ENCODE measurements around the gene FHIT. TPM values are rescaled to one million over a fixed set of nuclear protein-coding genes. Genes with fewer than 3 reads are reported as not detected.

FHIT gene
- total and polyA plus RNA-seq, 9 donors, result 5.1 to 11.8 (median 9.5) TPM

- Histone ChIP-seq H3K4me3 (no peak overlapping the region), H3K27me3 (no peaks in the 10 kb centered on the region), H3K36me3 (no peaks in the 10 kb centered on the region), H3K27ac (no peak overlapping the region), H3K9me3 (no peaks in the 10 kb centered on the region), H3K4me1 (ENCODE audit: insufficient read depth) (no peaks in the 10 kb centered on the region)
- no peak for DNase-seq
- TF ChIP-seq POLR2A (IDR thresholded peaks at IDR 0.05), result no peak
- WGBS, 3 donors, result 92 to 97% (median 94%) methylated on average over 1 of the region's 1 CpG
- intact Hi-C loops (cut with DNase I), result no loop called here
These were observed 961.1 kb downstream of the FHIT start for GRCh38 chr3:60290122-60290492.

DNA sequence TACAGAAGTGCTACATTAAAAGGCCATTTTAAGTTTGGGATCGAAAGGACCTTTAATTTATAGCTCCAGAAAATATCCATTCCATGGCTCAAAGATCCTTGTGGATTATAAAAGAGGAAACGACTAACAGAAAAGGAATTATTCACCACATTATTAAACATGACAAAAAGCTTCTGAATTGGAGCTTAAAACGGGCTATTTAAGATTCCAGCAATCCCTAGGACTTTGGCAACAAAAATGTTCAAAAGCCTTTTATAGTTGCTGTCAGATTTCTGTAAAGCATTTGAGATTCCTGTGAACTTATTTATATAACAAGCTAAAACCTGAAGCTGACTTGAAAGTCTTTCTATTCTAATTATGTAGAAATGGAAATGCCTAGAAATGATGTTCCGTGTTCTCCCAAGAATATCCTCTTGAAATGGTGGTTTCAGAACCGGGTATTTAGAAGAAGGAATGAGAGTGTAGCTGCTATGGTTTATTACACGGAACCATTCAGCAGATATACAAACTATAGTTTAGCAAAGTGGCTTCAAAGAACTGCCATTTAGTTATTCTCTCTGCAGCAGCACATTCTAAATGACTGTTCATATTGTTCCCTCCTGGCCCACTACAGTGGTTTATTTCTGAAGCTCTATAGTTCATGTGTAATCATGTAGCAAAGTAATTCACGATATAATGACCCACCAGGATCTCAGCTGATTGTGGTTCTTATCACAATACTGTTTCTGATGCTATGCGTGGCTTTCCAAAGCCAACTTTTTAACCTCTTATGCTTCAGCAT, 961.7 kb downstream of the FHIT start:
- H3K4me3 ChIP-seq, result no peak overlapping the region
- 59 to 60% (median 59%) methylated on average over 8 of the region's 8 CpGs for WGBS, 3 donors
- H3K36me3 ChIP-seq, result no peaks in the 10 kb centered on the region
- H3K27me3 ChIP-seq, result no peaks in the 10 kb centered on the region
- H3K4me1 ChIP-seq (ENCODE audit: insufficient read depth), result no peaks in the 10 kb centered on the region
- DNase-seq, result no peak
- no peak overlapping the region for H3K27ac ChIP-seq
- intact Hi-C loops (cut with DNase I), result no loop called here
- H3K9me3 ChIP-seq, result no peaks in the 10 kb centered on the region
- no peak for TF ChIP-seq EP300 (IDR thresholded peaks at IDR 0.05)
- TF ChIP-seq, protein P1, sequence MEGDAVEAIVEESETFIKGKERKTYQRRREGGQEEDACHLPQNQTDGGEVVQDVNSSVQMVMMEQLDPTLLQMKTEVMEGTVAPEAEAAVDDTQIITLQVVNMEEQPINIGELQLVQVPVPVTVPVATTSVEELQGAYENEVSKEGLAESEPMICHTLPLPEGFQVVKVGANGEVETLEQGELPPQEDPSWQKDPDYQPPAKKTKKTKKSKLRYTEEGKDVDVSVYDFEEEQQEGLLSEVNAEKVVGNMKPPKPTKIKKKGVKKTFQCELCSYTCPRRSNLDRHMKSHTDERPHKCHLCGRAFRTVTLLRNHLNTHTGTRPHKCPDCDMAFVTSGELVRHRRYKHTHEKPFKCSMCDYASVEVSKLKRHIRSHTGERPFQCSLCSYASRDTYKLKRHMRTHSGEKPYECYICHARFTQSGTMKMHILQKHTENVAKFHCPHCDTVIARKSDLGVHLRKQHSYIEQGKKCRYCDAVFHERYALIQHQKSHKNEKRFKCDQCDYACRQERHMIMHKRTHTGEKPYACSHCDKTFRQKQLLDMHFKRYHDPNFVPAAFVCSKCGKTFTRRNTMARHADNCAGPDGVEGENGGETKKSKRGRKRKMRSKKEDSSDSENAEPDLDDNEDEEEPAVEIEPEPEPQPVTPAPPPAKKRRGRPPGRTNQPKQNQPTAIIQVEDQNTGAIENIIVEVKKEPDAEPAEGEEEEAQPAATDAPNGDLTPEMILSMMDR (IDR thresholded peaks at IDR 0.05), result no peak
- no peak for TF ChIP-seq POLR2A (IDR thresholded peaks at IDR 0.05)

GRCh38 chr3:60282866-60283265, 968.4 kb downstream of the FHIT start:
- no peak for TF ChIP-seq POLR2A (IDR thresholded peaks at IDR 0.05)
- no peak for TF ChIP-seq EP300 (IDR thresholded peaks at IDR 0.05)
- TF ChIP-seq, protein P1 (IDR thresholded peaks at IDR 0.05), result no peak
- Histone ChIP-seq H3K27me3 (no peaks in the 10 kb centered on the region), H3K27ac (no peak overlapping the region), H3K36me3 (no peaks in the 10 kb centered on the region), H3K4me3 (no peak overlapping the region), H3K4me1 (ENCODE audit: insufficient read depth) (no peaks in the 10 kb centered on the region), H3K9me3 (no peaks in the 10 kb centered on the region)
- WGBS, 3 donors, result 95 to 98% (median 97%) methylated on average over 2 of the region's 2 CpGs
- DNase-seq, result no peak
- intact Hi-C loops (cut with DNase I), result no loop called here

DNA sequence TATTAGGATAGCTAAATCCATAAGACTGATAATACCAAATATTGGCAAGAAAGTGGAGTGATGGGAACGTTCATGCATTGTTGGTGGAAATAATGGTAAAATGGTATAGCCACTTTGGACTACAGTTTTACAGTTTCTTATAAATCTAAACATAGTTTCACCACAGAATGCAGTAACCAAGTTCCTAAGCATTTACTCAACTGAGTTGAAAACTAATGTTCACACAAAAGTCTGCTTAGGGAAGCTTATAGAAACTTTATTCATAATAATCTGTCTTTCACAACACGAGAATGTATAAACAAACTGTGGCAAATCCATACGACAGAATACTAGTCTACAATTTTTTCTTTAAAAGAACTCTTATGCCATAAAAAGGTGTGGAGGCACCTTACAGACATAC, 969.3 kb downstream of the FHIT start:
- 87 to 92% (median 88%) methylated on average over 3 of the region's 3 CpGs for WGBS, 3 donors
- intact Hi-C loops (cut with DNase I), result no loop called here

GRCh38 chr3:60277361-60277800, 973.9 kb downstream of the FHIT start:
- TF ChIP-seq POLR2A (IDR thresholded peaks at IDR 0.05) (no peak), EP300 (IDR thresholded peaks at IDR 0.05) (no peak)
- TF ChIP-seq, protein P1 (IDR thresholded peaks at IDR 0.05), result no peak
- Histone ChIP-seq H3K4me3 (no peak overlapping the region), H3K4me1 (ENCODE audit: insufficient read depth) (no peaks in the 10 kb centered on the region), H3K36me3 (no peaks in the 10 kb centered on the region), H3K27me3 (no peaks in the 10 kb centered on the region), H3K27ac (no peak overlapping the region), H3K9me3 (no peaks in the 10 kb centered on the region)
- no peak for DNase-seq
- intact Hi-C loops (cut with DNase I), result no loop called here
- WGBS, 3 donors, result 91 to 92% (median 92%) methylated on average over 6 of the region's 6 CpGs

More for the DNA sequence above, 969.3 kb downstream of the FHIT start:
- no peak for DNase-seq
- Histone ChIP-seq H3K27me3 (no peaks in the 10 kb centered on the region), H3K27ac (no peak overlapping the region), H3K4me1 (ENCODE audit: insufficient read depth) (no peaks in the 10 kb centered on the region), H3K36me3 (no peaks in the 10 kb centered on the region), H3K9me3 (no peaks in the 10 kb centered on the region), H3K4me3 (no peak overlapping the region)
- TF ChIP-seq POLR2A (IDR thresholded peaks at IDR 0.05), result no peak

Data from ovary (tissue), 9 donors.